GM21528 (cell line): ENCODE measurements around the gene GAK.

Experiments
- ATAC-seq: cut with Tn5 transposase; IDR thresholded peaks from one replicate; pipeline ENCODE4 v1.9.1; 2021; ENCODE audit warnings: mild to moderate bottlenecking, moderate library complexity; ENCODE audit not compliant: unreplicated experiment, low FRiP score

Gene GAK

DNA sequence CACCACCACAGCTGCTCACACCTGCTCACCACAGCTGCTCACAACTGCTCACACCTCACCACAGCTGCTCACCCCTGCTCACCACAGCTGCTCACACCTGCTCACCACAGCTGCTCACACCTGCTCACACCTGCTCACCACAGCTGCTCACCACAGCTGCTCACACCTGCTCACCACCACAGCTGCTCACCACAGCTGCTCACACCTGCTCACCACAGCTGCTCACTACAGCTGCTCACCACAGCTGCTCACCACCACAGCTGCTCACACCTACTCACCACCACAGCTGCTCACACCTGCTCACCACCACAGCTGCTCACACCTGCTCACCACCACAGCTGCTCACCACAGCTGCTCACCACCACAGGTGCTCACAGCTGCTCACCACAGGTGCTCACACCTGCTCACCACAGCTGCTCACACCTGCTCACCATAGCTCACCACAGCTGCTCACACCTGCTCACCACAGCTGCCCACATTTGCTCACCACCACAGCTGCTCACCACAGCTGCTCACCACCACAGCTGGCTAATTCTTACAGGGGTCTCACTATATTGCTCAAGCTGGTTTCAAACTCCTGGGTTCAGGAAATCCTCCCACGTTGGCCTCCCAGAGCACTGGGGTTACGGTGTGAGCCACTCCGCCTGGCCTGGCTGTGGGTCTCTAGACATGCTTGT, 75.8 kb downstream of the GAK start:
- ATAC-seq = no peak

DNA sequence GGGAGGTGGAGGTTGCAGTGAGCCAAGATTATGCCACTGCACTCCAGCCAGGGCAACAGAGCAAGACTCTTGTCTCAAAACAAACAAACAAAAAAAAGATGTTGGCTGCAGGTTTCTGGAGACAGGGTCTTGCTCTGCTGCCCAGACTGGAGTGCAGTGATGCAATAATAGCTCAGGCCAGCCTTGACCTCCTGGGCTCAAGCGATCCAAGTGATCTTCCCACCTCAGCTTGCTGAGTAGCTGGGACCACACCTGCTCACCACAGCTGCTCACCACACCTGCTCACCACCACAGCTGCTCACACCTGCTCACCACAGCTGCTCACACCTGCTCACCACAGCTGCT, 76.3 kb downstream of the GAK start:
- no peak for ATAC-seq

DNA sequence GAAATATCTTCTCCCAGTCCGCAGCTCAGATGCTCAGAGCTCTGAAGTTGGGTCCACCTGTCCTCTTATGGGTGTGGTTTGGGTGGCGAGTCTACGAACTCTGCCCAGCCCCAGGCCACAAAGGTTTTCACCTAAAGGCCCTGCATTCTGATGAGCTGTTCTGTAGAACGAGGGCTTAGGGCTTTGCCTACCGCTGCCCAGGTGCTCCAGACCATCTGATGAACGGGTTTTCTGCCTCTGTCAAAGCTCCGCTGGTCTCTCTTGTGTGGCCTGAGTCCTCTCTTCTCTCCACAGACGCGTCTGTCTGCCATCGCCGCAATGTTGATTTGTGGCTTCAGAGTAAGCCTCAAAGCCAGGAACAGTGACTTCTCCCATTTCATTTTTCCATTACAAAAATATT, 77.8 kb downstream of the GAK start:
- no peak for ATAC-seq

DNA sequence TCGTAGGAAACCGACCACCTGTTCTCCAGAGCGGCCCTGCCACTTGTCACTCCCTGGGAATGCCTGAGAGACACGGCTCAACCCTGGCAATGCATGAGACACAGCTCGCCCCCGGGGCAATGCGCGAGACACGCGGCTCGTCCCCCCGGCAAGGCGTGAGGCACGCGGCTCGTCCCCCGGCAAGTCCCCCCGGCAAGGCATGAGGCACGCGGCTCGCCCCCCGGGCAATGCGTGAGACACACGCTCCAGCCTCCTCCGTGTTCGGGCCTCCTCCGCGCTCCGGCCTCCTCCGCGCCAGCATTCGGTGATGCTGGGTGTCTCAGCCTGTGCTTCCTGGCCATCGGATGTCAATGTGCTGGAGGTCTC, 78.7 kb downstream of the GAK start:
- no peak for ATAC-seq

DNA sequence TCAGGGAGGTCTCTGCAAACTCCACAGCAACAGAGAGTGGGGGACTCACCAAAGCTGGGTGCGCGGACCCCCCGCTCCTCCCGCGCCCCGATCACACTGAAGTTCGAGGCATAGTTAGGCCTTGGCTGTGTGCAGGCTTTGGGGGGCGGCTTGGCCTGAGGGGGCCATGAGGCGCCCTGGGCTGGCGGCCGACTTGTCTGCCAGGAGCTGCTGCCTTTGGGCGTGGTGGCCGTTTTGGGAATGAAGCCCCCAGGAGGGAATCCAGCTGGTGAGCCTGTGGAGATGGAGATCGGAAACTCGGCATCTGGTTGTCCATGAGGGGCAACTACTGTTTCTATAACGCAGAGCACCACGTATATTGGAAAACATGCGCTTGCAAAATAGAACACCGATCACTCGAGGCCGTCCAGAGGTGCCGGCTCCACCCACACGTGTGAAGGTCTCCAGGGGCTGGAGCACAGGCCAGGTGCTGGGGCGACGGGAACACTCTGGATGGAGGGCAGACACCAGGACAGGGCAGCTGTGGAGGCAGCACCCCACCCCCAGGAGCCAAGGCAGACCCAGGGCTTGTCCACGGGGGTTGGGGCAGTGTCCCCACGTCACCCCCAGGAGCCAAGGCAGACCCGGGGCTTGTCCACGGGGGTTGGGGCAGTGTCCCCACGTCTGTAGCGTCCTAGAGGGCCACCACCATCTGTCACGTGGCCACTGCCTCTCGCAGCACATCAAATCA, 80.2 kb downstream of the GAK start:
- ATAC-seq = no peak

DNA sequence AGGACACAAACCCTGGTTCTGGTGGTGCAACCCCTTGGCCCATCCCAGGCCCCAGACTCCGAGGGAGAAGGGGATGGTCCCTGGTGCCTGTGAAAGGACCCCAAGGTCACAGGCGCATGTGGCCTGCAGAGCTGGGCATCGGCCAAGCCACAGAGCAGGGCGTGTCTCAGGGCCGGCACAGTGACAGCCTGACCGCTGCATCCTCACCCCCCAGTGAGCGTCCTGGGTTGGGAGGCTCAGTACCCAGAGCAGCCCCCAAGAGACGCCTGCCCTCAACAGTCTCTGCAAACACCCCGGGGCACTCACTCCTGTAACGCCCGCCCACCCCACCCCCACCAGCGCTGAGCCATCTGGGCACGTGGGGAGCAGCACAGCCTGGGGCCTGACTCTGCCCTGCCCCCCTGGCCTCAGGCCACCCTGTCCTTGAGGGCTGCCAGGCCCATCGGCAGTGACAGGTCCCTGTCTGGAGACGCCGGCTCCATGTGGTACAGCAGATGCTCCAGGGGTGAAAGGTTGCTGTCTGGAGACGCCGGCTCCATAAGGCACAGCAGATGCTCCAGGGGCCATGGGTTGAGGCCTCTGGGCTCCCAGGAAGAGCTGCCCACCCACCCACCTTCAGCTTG, 81.7 kb downstream of the GAK start:
- no peak for ATAC-seq

DNA sequence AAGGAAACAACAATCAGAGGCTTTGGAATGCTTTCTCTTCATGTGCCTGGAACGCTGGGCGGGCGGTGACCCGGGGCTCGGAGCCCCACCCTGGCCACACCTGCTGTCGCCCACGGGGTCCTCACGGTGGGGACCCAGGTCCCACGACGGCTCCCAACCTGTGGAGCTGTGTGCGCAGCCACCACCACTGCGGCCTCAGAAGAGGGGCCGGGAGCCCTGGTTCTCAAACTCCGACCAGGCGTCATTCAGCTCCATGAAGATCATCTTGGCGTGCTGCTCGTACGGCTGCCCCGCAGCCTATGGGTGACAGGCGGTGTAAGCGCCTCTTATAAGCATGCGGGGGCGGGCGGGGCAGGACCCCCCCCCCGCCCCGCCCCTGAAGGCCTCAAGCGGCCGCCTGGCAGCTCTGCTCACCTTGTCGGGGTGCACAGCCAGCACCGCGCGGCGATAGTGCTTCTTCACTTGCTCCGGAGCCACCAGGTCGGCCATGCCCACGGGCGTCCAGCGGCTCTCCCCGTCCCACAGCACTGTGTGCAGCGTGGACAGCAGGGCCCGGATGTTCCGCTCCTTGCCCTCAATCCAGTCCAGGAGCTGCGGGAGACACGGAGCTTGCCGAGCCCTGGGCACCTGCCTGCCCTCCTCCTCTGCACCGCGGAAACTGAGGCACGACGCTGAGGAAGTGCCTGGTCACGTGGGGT, 82.5 kb downstream of the GAK start:
- ATAC-seq = no peak

DNA sequence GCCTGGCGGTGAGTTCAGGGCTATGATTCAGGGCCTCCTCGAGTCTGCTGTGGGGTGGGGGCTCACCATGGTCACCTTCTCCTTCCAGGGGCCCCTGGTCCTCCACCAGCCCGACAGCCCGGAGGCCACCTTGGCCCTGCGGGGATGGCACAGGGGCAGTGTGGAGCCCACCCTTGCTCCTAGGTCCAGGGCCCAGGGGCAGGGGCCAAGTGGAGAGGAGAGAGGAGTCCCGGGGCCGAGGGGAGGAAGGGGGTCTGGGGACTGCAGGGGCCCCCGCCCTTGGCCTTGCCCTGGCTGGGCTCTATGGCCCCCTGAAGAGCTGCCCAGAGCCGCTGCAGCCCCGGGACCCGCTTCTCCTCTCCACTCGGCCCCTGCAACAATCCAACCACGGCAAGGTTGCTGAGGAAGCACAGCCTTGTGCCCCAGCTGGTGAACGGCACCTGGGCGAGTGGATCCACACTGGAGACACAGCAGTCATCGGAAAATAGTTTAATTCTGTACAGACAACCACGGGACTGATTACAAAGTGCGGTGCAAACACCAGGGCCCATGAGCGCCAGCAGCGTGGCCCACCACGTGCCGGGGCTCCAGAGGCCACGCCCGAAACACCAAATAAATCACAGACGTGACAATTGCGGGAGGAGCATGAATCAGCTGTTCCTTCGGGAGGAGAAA, 83.2 kb downstream of the GAK start:
- ATAC-seq = no peak

DNA sequence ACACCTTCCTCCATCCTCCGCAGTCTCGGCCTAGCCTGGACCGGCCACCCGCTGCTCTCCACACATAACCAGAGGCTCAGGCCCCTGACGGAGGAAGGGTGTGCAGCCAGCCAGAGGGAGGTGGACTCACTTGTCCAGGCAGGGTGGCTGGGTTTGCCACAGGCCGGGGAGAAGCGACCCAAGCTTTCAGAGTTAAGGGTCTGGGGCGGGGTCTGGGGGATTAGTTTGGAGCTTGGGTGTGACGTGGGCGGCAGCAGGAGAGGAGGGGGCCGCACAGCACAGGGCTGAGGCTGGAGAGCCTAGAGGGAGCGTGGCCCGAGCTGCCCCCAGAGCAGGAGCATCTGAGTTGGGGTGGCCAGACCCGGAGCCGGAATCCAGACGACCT, 83.8 kb downstream of the GAK start:
- no peak for ATAC-seq

DNA sequence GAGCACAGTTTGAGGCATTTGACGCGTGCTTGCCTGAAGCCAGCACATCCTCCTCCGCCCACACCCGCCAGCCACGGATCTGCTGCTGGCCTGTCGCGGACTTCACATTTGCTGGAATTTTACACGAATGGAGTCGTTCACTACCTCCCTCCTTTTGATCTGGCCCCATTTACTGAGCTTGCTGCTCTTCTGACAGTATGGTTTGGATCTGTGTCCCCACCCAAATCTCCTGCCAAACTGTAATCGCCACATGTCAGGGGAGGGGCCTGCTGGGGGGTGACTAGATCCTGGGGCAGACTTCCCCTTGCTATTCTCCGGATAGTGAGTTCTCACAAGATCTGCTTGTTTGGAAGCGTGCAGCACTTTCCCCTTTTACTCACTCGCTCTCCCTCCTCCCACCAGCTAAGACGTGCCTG, 86.3 kb downstream of the GAK start:
- ATAC-seq = no peak

DNA sequence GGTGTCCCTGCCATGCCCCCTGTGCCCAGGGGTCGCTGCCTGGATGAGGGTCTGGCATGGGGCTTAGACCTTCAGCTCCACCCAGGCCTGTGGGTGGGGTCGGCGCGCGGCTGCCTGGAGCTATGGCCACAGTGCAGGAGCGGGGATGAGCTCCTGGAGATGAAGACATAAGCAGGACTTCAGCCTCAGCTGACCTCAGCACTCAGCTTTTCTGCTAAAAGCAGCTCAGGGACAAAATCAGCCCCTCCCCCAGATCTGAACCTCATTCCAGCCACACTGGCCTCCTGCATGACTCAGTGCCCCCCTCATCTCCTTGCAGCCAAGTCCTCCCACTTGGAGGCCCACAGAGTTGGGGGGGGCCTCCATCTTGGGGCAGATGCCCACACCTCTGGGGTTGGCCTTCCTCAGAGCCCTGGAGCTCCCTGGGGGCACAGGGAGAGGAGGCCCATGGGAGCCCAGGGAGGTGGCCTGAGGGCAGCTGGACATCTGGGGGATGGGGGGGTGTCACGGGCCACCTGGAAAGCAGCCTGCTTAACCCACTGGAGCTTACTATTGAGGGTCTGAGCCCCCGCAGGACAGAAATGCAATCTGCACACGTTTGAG, 86.8 kb downstream of the GAK start:
- ATAC-seq = no peak

DNA sequence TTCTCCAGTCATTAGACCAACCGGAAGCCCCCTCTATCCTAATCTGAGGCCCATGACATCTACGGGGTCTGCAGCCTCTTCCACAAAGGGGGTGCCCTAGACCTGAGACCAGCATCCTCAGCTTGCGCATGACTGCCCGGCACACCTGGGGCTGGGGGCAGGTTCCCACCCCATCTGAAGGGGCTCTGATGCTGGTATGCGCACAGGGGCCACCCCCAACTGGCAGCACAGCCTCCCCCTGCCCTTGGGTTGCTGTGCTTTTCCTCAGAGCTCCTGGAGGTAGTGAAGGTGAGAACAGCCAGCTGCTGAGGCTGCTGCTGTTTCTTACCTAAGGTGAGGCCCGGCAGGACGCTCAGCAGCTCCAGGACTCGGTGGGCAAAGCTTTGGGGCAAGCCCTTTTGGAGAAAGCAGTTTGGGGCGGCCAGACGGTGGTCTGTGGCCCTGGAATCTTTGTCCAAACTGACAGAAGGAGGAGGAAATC, 87.3 kb downstream of the GAK start:
- no peak for ATAC-seq

DNA sequence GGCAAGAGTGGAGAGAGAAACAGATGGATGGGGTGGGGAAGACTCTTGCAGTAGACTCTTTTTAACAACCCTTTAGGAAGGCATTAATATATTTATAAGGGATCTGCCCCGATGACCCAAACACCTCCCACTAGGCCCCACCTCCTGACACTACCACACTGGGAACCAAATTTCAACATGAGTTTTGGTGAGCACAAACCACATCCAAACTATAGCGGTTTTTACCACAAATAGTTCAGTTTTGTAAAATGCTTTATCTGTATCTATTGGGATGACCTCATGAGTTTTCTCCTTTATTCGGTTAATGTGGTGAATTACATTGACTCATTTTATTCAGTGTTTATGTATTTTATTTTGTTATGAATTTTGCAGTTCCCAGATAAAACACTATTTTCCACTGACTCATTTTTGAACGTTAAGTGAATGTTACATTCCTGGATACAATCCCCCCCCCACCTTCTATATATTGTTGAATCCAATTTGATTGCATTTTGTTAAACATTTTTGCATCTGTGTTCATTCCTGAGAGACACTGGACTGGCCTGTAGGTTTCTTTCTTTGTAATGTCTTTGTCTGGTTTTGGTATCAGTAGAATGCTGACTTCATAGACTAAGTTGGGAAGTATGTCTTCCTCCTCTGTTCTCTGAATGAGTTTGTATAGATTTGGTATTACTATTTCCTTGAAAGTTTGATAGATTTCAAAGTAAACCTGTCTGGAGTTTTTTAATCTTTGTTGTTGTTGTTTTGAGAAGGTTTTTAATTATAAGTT, 92.3 kb downstream of the GAK start:
- ATAC-seq = no peak

DNA sequence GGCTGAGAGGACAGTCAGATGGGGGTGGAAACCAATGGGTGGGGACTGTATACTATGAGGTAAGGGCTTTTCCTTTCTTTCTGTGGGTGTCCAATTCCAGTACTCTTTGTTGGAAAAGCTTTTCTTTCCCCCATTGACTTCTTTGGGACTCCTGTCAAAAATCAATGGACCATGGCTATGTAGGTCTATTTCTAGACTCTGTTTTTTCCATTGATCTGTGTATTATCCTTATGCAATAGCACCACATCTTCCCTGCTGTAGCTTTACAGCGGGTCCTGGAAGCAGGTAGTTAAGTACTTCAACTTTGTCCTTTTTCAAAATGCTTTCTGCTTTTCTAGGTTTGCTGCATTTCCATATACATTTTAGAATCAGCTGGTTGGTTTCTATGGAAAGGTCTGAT, 94.3 kb downstream of the GAK start:
- no peak for ATAC-seq

DNA sequence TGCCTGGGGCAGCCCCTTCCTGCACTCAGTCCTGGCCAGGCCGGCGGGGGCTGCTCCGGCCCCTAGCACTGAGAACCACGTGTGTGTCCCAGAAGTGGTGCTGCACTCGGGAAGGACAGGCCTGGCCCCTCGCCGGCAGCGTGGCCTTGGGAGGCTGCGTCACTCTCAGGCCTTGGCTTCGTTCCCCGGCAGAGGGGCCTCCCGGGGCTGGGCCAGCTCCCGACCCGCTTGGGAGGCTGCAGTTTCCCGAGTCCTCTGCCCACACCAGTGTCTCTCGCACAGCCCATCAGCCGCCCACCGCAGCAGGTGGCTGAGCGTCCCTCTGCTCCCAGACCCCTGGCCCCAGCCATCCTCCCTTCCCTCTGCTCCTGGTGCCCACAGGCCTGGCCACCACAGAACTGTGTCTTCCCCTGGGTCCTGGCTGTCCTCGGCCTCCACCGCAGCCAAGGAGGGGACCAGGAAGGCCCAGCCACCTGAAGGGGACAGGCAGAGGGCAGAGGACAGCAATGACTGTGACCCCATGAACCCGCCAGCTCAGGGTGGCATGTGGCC, 95.3 kb downstream of the GAK start:
- no peak for ATAC-seq

DNA sequence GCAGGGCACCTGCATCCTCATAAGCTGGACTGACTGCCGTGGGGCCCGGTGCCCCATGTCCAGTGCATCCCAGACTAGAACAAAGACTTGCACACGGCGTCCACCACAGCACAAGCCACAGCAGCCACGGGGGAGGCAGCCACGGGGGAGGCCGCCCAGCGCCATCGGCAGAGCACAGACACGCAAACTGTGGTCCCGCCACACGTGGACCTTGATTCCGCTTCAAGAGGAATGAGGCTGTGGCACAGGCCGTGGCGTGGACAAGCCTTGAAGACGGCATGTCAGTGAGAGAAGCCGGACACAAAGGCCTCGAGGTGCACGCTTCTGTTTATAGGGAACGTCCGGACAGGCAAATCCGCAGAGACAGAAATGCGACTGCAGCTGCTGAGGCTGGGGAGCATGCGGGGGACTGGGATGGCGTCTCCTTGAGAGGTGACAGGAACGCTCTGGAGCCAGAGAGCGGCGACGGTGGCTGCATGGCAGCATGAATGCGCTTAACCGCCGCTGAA, 96.1 kb downstream of the GAK start:
- no peak for ATAC-seq

DNA sequence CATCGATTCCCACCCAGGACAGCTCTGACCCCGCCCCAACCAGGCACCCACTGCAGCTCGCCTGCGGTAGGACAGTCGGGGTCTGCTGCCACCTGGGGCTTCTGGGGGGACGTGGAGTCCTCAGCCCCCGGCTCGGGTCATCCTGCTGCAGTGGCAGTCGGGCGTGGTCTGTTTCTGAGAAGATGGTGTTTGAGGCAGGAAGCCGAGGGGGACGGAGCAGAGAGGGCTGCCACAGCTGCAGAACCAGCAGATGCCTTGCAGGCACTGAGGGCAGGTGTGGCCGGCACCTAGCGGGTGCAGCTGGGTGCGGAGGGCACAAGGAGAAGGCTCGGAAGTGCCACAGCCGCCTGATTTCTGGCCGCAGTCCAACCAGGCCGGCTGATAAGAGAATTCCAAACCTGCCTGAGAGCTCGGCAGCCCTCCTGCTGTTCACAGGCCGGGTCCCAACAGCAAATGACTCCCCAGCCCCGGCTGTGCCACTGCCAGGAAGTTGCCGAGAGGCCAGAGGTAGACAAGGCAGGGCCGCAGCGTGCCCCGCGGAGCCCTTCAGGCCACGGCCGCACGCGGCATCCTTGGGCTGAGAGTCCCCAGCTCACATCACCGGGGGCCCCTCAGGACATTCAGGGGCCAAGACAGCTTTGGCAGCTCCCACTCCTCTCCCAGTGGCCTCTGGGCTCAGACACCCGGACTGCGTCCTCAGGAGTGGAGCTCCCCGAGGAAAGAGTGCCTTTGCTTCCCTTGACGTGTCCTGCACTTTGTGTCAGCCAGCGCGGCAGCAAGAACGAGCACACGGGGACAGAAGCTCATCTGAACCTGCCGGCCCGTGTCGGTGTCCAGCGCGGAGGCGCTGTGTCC, 96.7 kb downstream of the GAK start:
- no peak for ATAC-seq
